GM12878 (cell line): ENCODE results near the gene FUT7. TPM values are rescaled to one million over a fixed set of nuclear protein-coding genes. Genes with fewer than 3 reads are reported as not detected.
A peak's percentile ranks its signal among the peaks of the same experiment; 100 is the strongest.

Experiments
- ATF2 ChIP-seq: IDR thresholded peaks from 2 replicates; pipeline ENCODE4 v1.6.1; 2012; ENCODE audit warnings: low read length, inconsistent platforms
- BRCA1 ChIP-seq: IDR thresholded peaks from 2 replicates; pipeline ENCODE4 v1.6.1; 2011; ENCODE audit warnings: low read depth, low read length, improper control_type of control experiment
- CEBPB ChIP-seq, 2 experiments: fragments of 150-350 bp in 1 of 2; IDR thresholded peaks; 2 replicates each; pipeline ENCODE4 v1.6.1; 2012 to 2014; ENCODE audit warnings: low read depth in 2 of 2, low read length in 2 of 2, borderline replicate concordance in 1 of 2, inconsistent platforms in 1 of 2
- CHD4 ChIP-seq: fragments of 200-600 bp; sonication (generic); IDR thresholded peaks from 2 replicates; pipeline ENCODE4 v1.6.1; 2016; ENCODE audit warnings: mild to moderate bottlenecking
- DPF2 ChIP-seq: fragments of 450-650 bp; IDR thresholded peaks from 2 replicates; pipeline ENCODE4 v1.6.1; 2017; ENCODE audit warnings: mild to moderate bottlenecking
- EP300 ChIP-seq, 2 experiments: fragments of 150-350 bp in 1 of 2; IDR thresholded peaks; 2 replicates each; pipeline ENCODE4 v1.6.1; 2011 to 2012; ENCODE audit warnings: low read depth in 2 of 2, low read length in 2 of 2, borderline replicate concordance in 1 of 2, improper control_type of control experiment in 1 of 2, inconsistent platforms in 1 of 2; ENCODE audit not compliant: control insufficient read depth in 1 of 2
- IKZF2 ChIP-seq, 2 experiments: fragments of 450-650 bp; IDR thresholded peaks; 2 replicates each; pipeline ENCODE4 v1.6.1; 2017; ENCODE audit warnings: mild to moderate bottlenecking in 2 of 2, moderate library complexity in 2 of 2
- JUNB ChIP-seq: IDR thresholded peaks from 2 replicates; pipeline ENCODE4 v1.6.1; 2016; ENCODE audit warnings: antibody characterized with exemption, mild to moderate bottlenecking
- NFYA ChIP-seq: IDR thresholded peaks from 2 replicates; pipeline ENCODE4 v1.6.1; 2011; ENCODE audit warnings: low read depth, mild to moderate bottlenecking, low read length, improper control_type of control experiment, borderline replicate concordance
- PAX5 ChIP-seq: IDR thresholded peaks from 2 replicates; pipeline ENCODE4 v1.6.1; 2011; ENCODE audit warnings: low read depth, low read length, borderline replicate concordance
- PBX3 ChIP-seq: IDR thresholded peaks from 2 replicates; pipeline ENCODE4 v1.6.1; 2011; ENCODE audit warnings: mild to moderate bottlenecking, low read depth, low read length, moderate library complexity; ENCODE audit not compliant: insufficient replicate concordance
- RAD21 ChIP-seq: IDR thresholded peaks from 2 replicates; pipeline ENCODE4 v1.6.1; 2011; ENCODE audit warnings: mild to moderate bottlenecking, low read depth, low read length, moderate library complexity; ENCODE audit not compliant: insufficient read depth
- RAD51 ChIP-seq: fragments of 450-650 bp; IDR thresholded peaks from 2 replicates; pipeline ENCODE4 v1.6.1; 2016; ENCODE audit warnings: moderate library complexity, mild to moderate bottlenecking, inconsistent platforms
- RELB ChIP-seq: fragments of 450-650 bp; IDR thresholded peaks from 2 replicates; pipeline ENCODE4 v1.6.1; 2017; ENCODE audit warnings: low read depth, mild to moderate bottlenecking, moderate library complexity
- SP1 ChIP-seq: IDR thresholded peaks from one replicate; pipeline ENCODE4 v1.6.1; 2011; ENCODE audit warnings: low read depth, low read length
- SPI1 ChIP-seq: IDR thresholded peaks from 2 replicates; pipeline ENCODE4 v1.6.1; 2011; ENCODE audit warnings: low read depth, mild to moderate bottlenecking, low read length, moderate library complexity, borderline replicate concordance; ENCODE audit not compliant: insufficient read depth
- SRF ChIP-seq, 2 experiments: IDR thresholded peaks; 2 replicates each; pipeline ENCODE4 v1.6.1; 2011; ENCODE audit warnings: low read depth in 2 of 2, low read length in 2 of 2, mild to moderate bottlenecking in 1 of 2, moderate library complexity in 1 of 2
- STAT1 ChIP-seq: fragments of 450-650 bp; conservative IDR thresholded peaks from 2 replicates; pipeline ENCODE4 v1.6.1; 2014; ENCODE audit warnings: antibody characterized with exemption, mild to moderate bottlenecking
- TCF12 ChIP-seq: IDR thresholded peaks from 2 replicates; pipeline ENCODE4 v1.6.1; 2011; ENCODE audit warnings: low read depth, mild to moderate bottlenecking, low read length
- YY1 ChIP-seq: IDR thresholded peaks from 2 replicates; pipeline ENCODE4 v1.6.1; 2011; ENCODE audit warnings: low read depth, mild to moderate bottlenecking, low read length
- ZBED1 ChIP-seq: IDR thresholded peaks from 2 replicates; pipeline ENCODE4 v1.6.1; 2016; ENCODE audit warnings: borderline replicate concordance
- ZBTB40 ChIP-seq: fragments of 450-650 bp; IDR thresholded peaks from 2 replicates; pipeline ENCODE4 v1.6.1; 2016; ENCODE audit warnings: mild to moderate bottlenecking, moderate library complexity, borderline replicate concordance
- polyA plus RNA-seq, 11 experiments: library from polyadenylated mRNA; depleted of rRNA in 4 of 11; unstranded in 6 of 11; stranded (reverse) in 5 of 11; fragments of >200 nt; fragmentation: Nextera tagmentation in 4 of 11; fragmentation: Illumina TruSeq in 1 of 11; extraction: Ambion mirVana in 4 of 11; extraction: Trizol in 1 of 11; gene quantifications; 1 replicate in 1 of 11; 2 replicates in 10 of 11; pipeline versions ENCODE4 v1.2.1 to v1.2.3, GENCODE V29; 2011 to 2016; ENCODE audit warnings: inconsistent platforms in 2 of 11, missing spikeins in 2 of 11, low read depth in 1 of 11
- total RNA-seq, 4 experiments: library from RNA; depleted of rRNA in 3 of 4; stranded (reverse); fragments of >200 nt in 3 of 4; fragmentation: Illumina TruSeq in 1 of 4; extraction: Trizol in 1 of 4; gene quantifications; 2 replicates each; pipeline versions ENCODE4 v1.2.1 to v1.2.3, GENCODE V29; 2013 to 2021

The FUT7 gene
- total and polyA plus RNA-seq, 10 of the 15 experiments (the other 5 are each of a cell fraction or from before 2014, with no cell fraction given) = 0.04 to 0.62 (median 0.20) TPM; not detected in 2

- no peak for TF ChIP-seq STAT1
- no peak for TF ChIP-seq BRCA1
- peak; percentile 15; the same call in 1 of the 2 replicates for TF ChIP-seq JUNB
- TF ChIP-seq SP1 = peak; percentile 44
- 0 out of 2 replicates have a peak, but pooled peaks have one; percentile 9 for TF ChIP-seq YY1
- TF ChIP-seq SPI1 = 0 out of 2 replicates have a peak, but pooled peaks have one; percentile 11
- TF ChIP-seq ATF2 = no peak
- TF ChIP-seq NFYA = no peak
- 0 out of 2 replicates have a peak, but pooled peaks have one; percentile 33 for TF ChIP-seq PAX5
- peak; percentile 37; the same call in 1 of the 2 replicates for TF ChIP-seq RAD51
- peak; percentile 87 for TF ChIP-seq DPF2
- no peak for TF ChIP-seq ZBED1
- TF ChIP-seq ZBTB40 = no peak
- TF ChIP-seq IKZF2 (IDR thresholded peaks at IDR 0.05) = peak; percentile 66 to 68
- no peak for TF ChIP-seq SRF (IDR thresholded peaks at IDR 0.05; ENCODE audit: low read depth in 2 of 2, low read length in 2 of 2)
- TF ChIP-seq RAD21 = no peak
- TF ChIP-seq RELB = peak; percentile 77; the same call in 1 of the 2 replicates
- TF ChIP-seq CEBPB (IDR thresholded peaks at IDR 0.05; ENCODE audit: borderline replicate concordance in 1 of 2, low read depth in 2 of 2, low read length in 2 of 2) = no peak
- peak; percentile 50 to 51; a peak in 2 of 4 replicates for TF ChIP-seq EP300 (IDR thresholded peaks at IDR 0.05; ENCODE audit: borderline replicate concordance in 1 of 2, control insufficient read depth in 1 of 2, low read depth in 2 of 2, low read length in 2 of 2)
- peak; percentile 67 for TF ChIP-seq PBX3
- no peak for TF ChIP-seq CHD4
- no peak for TF ChIP-seq TCF12
These were observed 31.5 kb downstream of the FUT7 start (continued) for GRCh38 chr9:137000177-137000930.
